Erythroblast (primary cell): ENCODE measurements around the gene CTNNA2.

Experiments
- GATA1 ChIP-seq: IDR thresholded peaks from 2 replicates; pipeline ENCODE4 v1.6.1; 2011; ENCODE audit warnings: low read depth, mild to moderate bottlenecking, control low read depth, low read length, moderate library complexity
- POLR2A ChIP-seq: IDR thresholded peaks from 2 replicates; pipeline ENCODE4 v1.6.1; 2011; ENCODE audit warnings: mild to moderate bottlenecking, low read length

DNA sequence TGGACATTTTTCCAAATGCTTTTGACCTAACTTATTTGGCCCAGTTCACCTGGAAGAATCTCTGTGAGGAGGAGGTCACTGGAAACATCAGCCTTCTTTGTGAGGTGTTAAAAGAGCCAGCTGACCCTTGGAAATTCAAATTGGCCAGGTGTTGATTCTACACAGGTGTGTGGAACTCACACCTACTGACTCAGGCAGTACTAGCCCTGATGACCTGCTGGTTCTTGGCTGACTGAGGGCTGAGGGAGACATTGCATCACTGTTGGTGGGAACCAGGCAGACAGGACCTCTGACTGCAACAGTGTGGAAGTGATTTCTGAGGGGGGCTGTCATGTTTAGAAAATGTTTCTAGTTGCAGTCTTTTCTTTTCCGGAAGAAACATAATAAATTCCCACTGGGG lies 1033.9 kb downstream of the CTNNA2 start:
- no peak for TF ChIP-seq POLR2A
- no peak for TF ChIP-seq GATA1
